ENCODE results near the gene SEMA4A. TPM values are rescaled to one million over a fixed set of nuclear protein-coding genes. Genes with fewer than 3 reads are reported as not detected.
"Not testable (repeated sequence)": the region's sequence is repeated elsewhere in the genome, so short reads cannot be mapped to it uniquely, and the experiment has no call there.

The SEMA4A gene
- total and polyA plus RNA-seq, 5 experiments from 2014 or later, result 0.16 to 1.4 (median 1.2) TPM

- H3K27me3 Mint-ChIP-seq, result peaks cover 4 to 39% (median 33%) of the 10 kb centered on the region in 5 donors
- H3K27ac Mint-ChIP-seq, result peak overlapping the region in 9 of 10 donors; percentile 25 to 91 (median 65)
- no peak for ATAC-seq
- H3K4me3 Mint-ChIP-seq, result peak overlapping the region in 9 of 10 donors; percentile 7 to 93 (median 90)
- POLR2A ChIA-PET, result interaction anchor here (1.4 to 2.1 kb wide), 3 partner anchors 13 to 17 kb away, joined by 3 to 12 read pairs (median 6); no protein-coding TSS in a partner anchor
- no peak for DNase-seq
- H3K9me3 Mint-ChIP-seq, result no peaks in the 10 kb centered on the region
- peaks cover 10 to 35% (median 25%) of the 10 kb centered on the region in 4 donors for H3K4me1 Mint-ChIP-seq
- no peaks in the 10 kb centered on the region for H3K36me3 Mint-ChIP-seq
These were observed 40.0 kb upstream of the SEMA4A start for GRCh38 chr1:156113282-156113950.

DNA sequence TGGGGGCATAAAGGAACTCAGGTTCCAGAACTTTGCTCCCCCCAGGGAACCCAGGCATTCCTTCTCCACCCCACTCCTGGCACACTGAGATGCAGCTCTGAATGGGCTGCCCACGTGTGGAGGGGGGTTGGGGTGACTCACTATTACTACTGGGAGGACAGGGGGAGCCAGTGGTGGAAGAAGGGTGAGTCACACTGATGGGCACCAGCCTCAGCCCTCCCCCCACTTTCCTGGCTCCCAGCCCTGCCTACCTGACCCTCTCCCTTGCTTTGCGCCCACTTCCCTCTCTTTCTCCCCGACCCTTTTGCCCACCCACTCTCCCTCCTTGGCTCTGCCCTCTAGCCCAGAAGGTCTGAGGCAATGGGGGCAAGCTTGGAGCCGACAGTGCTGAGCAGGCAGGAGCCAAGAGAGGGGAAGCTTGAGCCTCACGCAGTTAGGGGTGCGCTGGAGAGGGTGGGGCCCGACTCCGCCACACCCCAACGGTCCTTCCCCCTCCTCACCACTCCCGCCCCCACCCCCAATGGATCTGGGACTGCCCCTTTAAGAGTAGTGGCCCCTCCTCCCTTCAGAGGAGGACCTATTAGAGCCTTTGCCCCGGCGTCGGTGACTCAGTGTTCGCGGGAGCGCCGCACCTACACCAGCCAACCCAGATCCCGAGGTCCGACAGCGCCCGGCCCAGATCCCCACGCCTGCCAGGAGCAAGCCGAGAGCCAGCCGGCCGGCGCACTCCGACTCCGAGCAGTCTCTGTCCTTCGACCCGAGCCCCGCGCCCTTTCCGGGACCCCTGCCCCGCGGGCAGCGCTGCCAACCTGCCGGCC, 39.1 kb upstream of the SEMA4A start, which contains the start of gene LMNA:
Gene LMNA (plus strand): TSS at position 611 of the 818 bp plus-strand sequence. CDS start 208 bp downstream, outside the sequence.
- Mint-ChIP-seq H3K36me3 (no peaks in the 10 kb centered on the region), H3K27me3 (peaks cover 4 to 39% (median 33%) of the 10 kb centered on the region in 5 donors), H3K4me1 (peaks cover 10 to 32% (median 25%) of the 10 kb centered on the region in 4 donors), H3K4me3 (peak within 1 kb of the TSS; percentile 76 to 93 (median 90)), H3K27ac (peak within 1 kb of the TSS; percentile 53 to 96 (median 88)), H3K9me3 (no peaks in the 10 kb centered on the region)
- POLR2A ChIA-PET, result interaction anchor here (0.6 to 2.1 kb wide), 8 partner anchors 7 to 199 kb away, joined by 3 to 12 read pairs (median 4); partner anchors contain the start of gene PMF1
- DNase-seq (peak in 7 of 10 donors; percentile 33 to 73 (median 48)), ATAC-seq (peak; percentile 72 to 76)

- Mint-ChIP-seq H3K27me3 (peaks cover 4 to 42% (median 33%) of the 10 kb centered on the region in 5 donors), H3K27ac (peak overlapping the region; percentile 53 to 96 (median 82)), H3K9me3 (no peaks in the 10 kb centered on the region), H3K36me3 (no peaks in the 10 kb centered on the region), H3K4me1 (peaks cover 10 to 37% (median 28%) of the 10 kb centered on the region in 4 donors), H3K4me3 (peak overlapping the region; percentile 76 to 93 (median 90))
- POLR2A ChIA-PET, result interaction anchor here (0.6 to 2.1 kb wide), 7 partner anchors 8 to 199 kb away, joined by 3 to 12 read pairs (median 5); partner anchors contain the start of gene PMF1
- ATAC-seq (peak; percentile 40 to 48), DNase-seq (peak in 3 of 10 donors; percentile 37 to 46 (median 39))
These were observed 38.4 kb upstream of the SEMA4A start for GRCh38 chr1:156114919-156115513.

GRCh38 chr1:156115514-156116374, 37.6 kb upstream of the SEMA4A start:
- no peaks in the 10 kb centered on the region for H3K9me3 Mint-ChIP-seq
- H3K4me3 Mint-ChIP-seq, result peak overlapping the region; percentile 76 to 93 (median 90)
- POLR2A ChIA-PET, result interaction anchor here (1.2 to 2.1 kb wide), 5 partner anchors 9 to 60 kb away, joined by 3 to 12 read pairs (median 5); no protein-coding TSS in a partner anchor
- H3K27me3 Mint-ChIP-seq, result peaks cover 4 to 46% (median 33%) of the 10 kb centered on the region in 5 donors
- peak overlapping the region; percentile 60 to 96 (median 82) for H3K27ac Mint-ChIP-seq
- H3K36me3 Mint-ChIP-seq, result no peaks in the 10 kb centered on the region
- peaks cover 13 to 43% (median 31%) of the 10 kb centered on the region in 4 donors for H3K4me1 Mint-ChIP-seq
- DNase-seq, result peak in 2 of 10 donors; percentile 15 to 34
- peak; percentile 26 to 36 for ATAC-seq

- Mint-ChIP-seq H3K4me1 (peaks cover 13 to 43% (median 31%) of the 10 kb centered on the region in 4 donors), H3K4me3 (peak overlapping the region in 8 of 10 donors; percentile 57 to 92 (median 86)), H3K27ac (peak overlapping the region in 4 of 10 donors; percentile 25 to 91 (median 50)), H3K27me3 (peaks cover 4 to 42% (median 32%) of the 10 kb centered on the region in 5 donors)
- not testable (repeated sequence) for H3K9me3 Mint-ChIP-seq, DNase-seq, H3K36me3 Mint-ChIP-seq, ATAC-seq
- POLR2A ChIA-PET, result interaction anchor here (0.7 to 2.0 kb wide), 4 partner anchors 10 to 801 kb away, joined by 3 to 5 read pairs (median 4); no protein-coding TSS in a partner anchor
These were observed 36.7 kb upstream of the SEMA4A start for GRCh38 chr1:156116731-156117130.

DNA sequence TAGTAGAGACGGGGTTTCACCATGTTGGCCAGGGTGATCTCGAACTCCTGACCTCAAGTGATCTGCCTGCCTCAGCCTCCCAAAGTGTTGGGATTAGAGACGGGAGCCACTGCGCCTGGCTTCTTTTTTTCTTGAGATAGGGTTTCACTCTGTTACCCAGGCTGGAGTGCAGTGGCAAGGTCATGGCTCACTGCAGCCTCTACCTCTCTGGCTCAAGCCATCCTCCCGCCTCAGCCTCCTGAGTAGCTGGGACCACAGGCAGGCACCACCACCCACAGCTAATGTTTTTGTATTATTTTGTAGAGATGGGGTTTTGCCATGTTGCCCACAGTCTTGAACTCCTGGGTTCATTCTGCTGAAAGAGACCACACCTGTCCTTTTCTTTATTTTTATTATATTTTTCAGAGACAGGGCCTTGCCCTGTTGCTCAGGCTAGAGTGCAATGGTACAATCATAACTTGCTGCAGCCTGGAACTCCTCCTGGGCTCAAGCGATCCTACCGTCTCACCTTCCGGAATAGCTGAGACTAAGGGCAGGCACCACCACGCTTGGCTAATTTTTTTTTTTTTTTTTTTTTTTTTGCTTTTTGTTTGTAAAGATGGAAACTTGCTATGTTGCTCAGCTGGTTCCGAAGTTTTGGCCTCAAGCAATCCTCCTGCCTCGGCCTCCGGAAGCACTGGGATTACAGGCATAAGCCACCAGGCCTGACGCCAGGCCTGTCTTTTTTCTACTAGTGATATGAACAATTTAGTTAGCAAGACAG, 35.8 kb upstream of the SEMA4A start:
- no peak for DNase-seq
- no peak for ATAC-seq
- Mint-ChIP-seq H3K9me3 (no peaks in the 10 kb centered on the region), H3K4me3 (peak overlapping the region in 2 of 10 donors; percentile 24 to 70), H3K36me3 (no peaks in the 10 kb centered on the region), H3K27ac (peak overlapping the region in 1 of 10 donors; percentile 21), H3K4me1 (peaks cover 14 to 43% (median 31%) of the 10 kb centered on the region in 4 donors), H3K27me3 (peaks cover 4 to 42% (median 35%) of the 10 kb centered on the region in 5 donors)
- POLR2A ChIA-PET, result interaction anchor here (0.7 to 1.5 kb wide), 3 partner anchors 10 to 802 kb away, joined by 3 to 4 read pairs (median 3); no protein-coding TSS in a partner anchor

DNA sequence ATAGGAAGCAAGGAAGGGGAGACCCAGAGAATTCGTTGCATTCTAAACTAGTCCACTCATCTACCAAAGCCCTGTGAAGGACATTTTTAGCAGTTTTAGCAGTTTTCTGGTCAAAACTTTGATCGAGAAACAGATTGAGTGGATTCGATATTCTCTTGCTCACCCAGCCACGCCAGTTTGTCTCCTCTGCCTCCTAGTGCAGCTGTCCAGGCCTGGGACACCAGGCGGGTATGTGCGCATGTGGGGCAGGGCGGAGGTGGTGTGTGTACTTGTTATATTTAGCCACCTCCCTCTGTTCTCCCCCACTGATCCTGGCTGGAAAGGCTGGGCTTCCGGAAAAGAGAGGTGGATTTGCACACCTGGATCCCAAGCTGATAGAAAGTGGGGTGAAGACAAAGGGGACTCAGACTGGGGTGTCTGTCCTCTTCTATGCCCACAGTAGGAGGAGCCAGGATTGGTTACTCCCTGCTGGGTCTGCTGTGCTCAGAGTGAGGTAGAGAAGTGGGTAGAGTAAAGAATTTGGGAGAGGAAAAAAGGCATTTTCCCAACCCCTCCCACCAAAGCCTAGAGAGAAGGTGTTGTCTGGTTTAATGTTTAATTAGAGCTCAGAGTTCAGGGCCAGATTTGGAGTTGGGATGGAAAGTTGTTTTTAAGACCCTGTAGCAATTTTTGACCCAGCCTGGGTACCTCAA, 35.1 kb upstream of the SEMA4A start:
- ATAC-seq, result no peak
- H3K4me1 Mint-ChIP-seq, result peaks cover 14 to 45% (median 32%) of the 10 kb centered on the region in 4 donors
- no peak overlapping the region for H3K27ac Mint-ChIP-seq

DNA sequence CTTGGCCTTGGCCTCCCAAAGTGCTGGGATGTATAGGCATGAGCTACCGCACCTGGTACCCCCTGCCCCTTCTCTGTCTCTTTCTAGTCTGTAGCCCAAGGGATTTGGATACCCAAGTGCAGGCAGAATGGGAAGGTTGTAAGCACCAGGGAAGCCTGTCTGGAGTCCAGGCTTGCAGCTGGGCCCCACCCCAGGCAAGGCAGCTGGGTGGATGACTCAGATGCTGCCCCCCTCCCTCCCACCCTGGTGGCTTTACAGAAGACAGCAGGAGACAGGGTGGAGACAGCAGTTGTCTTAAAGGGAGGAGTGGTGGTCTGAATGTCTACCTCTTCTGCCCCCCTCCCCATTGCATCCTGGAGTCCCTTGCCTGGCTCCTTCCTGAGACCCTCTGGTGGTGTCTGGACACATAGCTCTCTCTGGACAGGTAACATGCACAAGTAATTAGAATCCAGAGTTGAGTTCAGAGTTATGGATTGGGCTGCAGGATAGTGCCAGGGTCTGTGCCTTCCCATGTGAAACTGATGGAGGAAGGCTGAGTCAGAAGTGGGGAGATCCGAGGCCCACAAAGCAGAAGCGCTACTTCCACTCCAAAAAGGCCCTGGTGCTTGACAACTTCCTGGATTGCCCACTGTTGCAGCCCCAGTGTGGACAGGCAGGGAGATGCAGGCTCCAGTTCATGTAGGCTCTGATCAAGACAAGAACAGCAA, 33.7 kb upstream of the SEMA4A start:
- H3K27me3 Mint-ChIP-seq, result peaks cover 0 to 25% (median 22%) of the 10 kb centered on the region in 5 donors
- POLR2A ChIA-PET, result no interaction called here
- no peaks in the 10 kb centered on the region for H3K36me3 Mint-ChIP-seq
- H3K9me3 Mint-ChIP-seq, result no peaks in the 10 kb centered on the region
- peak overlapping the region in 1 of 10 donors; percentile 47 for H3K4me3 Mint-ChIP-seq
- H3K4me1 Mint-ChIP-seq, result peaks cover 12 to 47% (median 37%) of the 10 kb centered on the region in 4 donors
- DNase-seq (no peak), ATAC-seq (peak in 1 of 2 donors; percentile 12)
- H3K27ac Mint-ChIP-seq, result peak overlapping the region in 3 of 10 donors; percentile 36 to 75 (median 56)

More for the DNA sequence above, 35.1 kb upstream of the SEMA4A start:
- Mint-ChIP-seq H3K9me3 (no peaks in the 10 kb centered on the region), H3K27me3 (peaks cover 4 to 37% (median 32%) of the 10 kb centered on the region in 5 donors), H3K36me3 (no peaks in the 10 kb centered on the region), H3K4me3 (peak overlapping the region in 2 of 10 donors; percentile 53 to 58)
- POLR2A ChIA-PET, result interaction anchor here (1.5 kb wide), 1 partner anchor 10 kb away, joined by 3 read pairs; no protein-coding TSS in a partner anchor
- no peak for DNase-seq

DNA sequence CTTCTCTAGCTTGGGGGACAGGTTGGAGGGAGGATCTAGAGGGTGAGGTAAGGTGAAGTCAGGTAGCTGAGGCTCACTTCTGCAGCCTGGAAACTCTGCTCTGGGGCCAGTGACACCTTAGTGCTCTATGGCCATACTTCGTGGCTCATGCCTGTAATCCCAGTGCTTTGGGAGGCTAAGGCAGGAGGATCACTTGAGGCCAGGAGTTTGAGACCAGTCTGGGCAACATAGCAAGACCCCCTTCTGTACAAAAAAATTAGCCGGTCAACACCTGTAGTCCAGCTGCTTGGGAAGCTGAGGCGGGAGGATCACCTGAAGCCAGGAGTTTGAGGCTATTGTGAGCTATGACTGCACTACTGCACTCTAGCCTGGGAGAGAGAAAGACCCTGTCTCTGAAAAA, 33.1 kb upstream of the SEMA4A start:
- peaks cover 14 to 48% (median 37%) of the 10 kb centered on the region in 4 donors for H3K4me1 Mint-ChIP-seq
- H3K9me3 Mint-ChIP-seq, result no peaks in the 10 kb centered on the region
- peak overlapping the region in 2 of 10 donors; percentile 18 to 47 for H3K4me3 Mint-ChIP-seq
- ATAC-seq (no peak), DNase-seq (no peak)
- POLR2A ChIA-PET, result no interaction called here
- peaks cover 0 to 20% (median 16%) of the 10 kb centered on the region in 5 donors for H3K27me3 Mint-ChIP-seq
- no peaks in the 10 kb centered on the region for H3K36me3 Mint-ChIP-seq
- peak overlapping the region in 2 of 10 donors; percentile 56 to 75 for H3K27ac Mint-ChIP-seq

Measured in naive thymus-derived CD8-positive, alpha-beta T cell (primary cell).